OCI-LY7 (cell line): ENCODE measurements around the gene ZDHHC22. TPM values are rescaled to one million over a fixed set of nuclear protein-coding genes. Genes with fewer than 3 reads are reported as not detected.
A peak's percentile ranks its signal among the peaks of the same experiment; 100 is the strongest.

Experiments used
- BruUV-seq: library from RNA; stranded (reverse); fragments of 400-500 nt; replicated peaks from 2 replicates; lab custom pipeline; 2021; lab: Mats Ljungman, UMichigan
- CTCF ChIA-PET: fragments of 300-600 bp; sonication (Branson Sonifier 250); formaldehyde crosslinking; loops from one replicate; lab custom pipeline; 2022; ENCODE audit warnings: antibody characterized with exemption; ENCODE audit not compliant: unreplicated experiment; lab: Charles Lee
- POLR2A ChIA-PET: fragments of 300-600 bp; sonication (Branson Sonifier 250); formaldehyde crosslinking; loops from one replicate; lab custom pipeline; 2022; ENCODE audit warnings: antibody characterized with exemption; lab: Charles Lee
- DNase-seq: peaks from one replicate; pipeline ENCODE4 v3.0.0-alpha.2; 2015; ENCODE audit warnings: low spot score
- H2AFZ ChIP-seq: fragments of 200-600 bp; sonication (generic), shearing (Covaris generic); 2 replicates; pipeline ENCODE4 v1.6.1; 2014; ENCODE audit warnings: mild to moderate bottlenecking, antibody characterized with exemption, low read length, moderate library complexity
- H3K27ac ChIP-seq: fragments of 200-600 bp; sonication (generic); 2 replicates; pipeline ENCODE4 v1.5.1; 2014; ENCODE audit warnings: mixed run types, low read depth, mild to moderate bottlenecking, moderate library complexity, low read length, inconsistent platforms; ENCODE audit not compliant: poor library complexity, severe bottlenecking
- H3K36me3 ChIP-seq: fragments of 200-600 bp; sonication (generic); 2 replicates; pipeline ENCODE4 v1.6.1; 2014; ENCODE audit warnings: mild to moderate bottlenecking, antibody characterized with exemption, low read length, moderate library complexity, mixed read lengths; ENCODE audit not compliant: insufficient read depth
- H3K4me1 ChIP-seq: fragments of 200-600 bp; sonication (generic); 2 replicates; pipeline ENCODE4 v1.5.1; 2014; ENCODE audit warnings: mild to moderate bottlenecking, low read length; ENCODE audit not compliant: insufficient read depth, poor library complexity, severe bottlenecking
- H3K4me2 ChIP-seq: fragments of 200-600 bp; sonication (generic); 2 replicates; pipeline ENCODE4 v1.6.1; 2014; ENCODE audit warnings: mild to moderate bottlenecking, low read length
- H3K4me3 ChIP-seq: fragments of 200-600 bp; sonication (generic); 2 replicates; pipeline ENCODE4 v1.5.1; 2014; ENCODE audit warnings: mild to moderate bottlenecking, low read depth, low read length; ENCODE audit not compliant: poor library complexity, severe bottlenecking
- H3K79me2 ChIP-seq: fragments of 200-600 bp; sonication (generic); 2 replicates; pipeline ENCODE4 v1.6.1; 2016; ENCODE audit warnings: low read depth, mild to moderate bottlenecking, low read length, moderate library complexity, mixed read lengths; ENCODE audit not compliant: insufficient read depth
- H3K9me2 ChIP-seq: fragments of 200-600 bp; sonication (generic); 2 replicates; pipeline ENCODE4 v1.6.1; 2016; ENCODE audit warnings: mild to moderate bottlenecking, low read length, mixed read lengths; ENCODE audit not compliant: insufficient read depth
- H3K9me3 ChIP-seq: fragments of 200-600 bp; sonication (generic); 2 replicates; pipeline ENCODE4 v1.6.1; 2014; ENCODE audit warnings: mild to moderate bottlenecking, mixed run types, low read length, mixed read lengths
- H4K20me1 ChIP-seq: fragments of 200-600 bp; sonication (generic); 2 replicates; pipeline ENCODE4 v1.6.1; 2014; ENCODE audit warnings: mild to moderate bottlenecking, antibody characterized with exemption, low read length, moderate library complexity, mixed read lengths; ENCODE audit not compliant: insufficient read depth
- EZH2phosphoT487 ChIP-seq: fragments of 200-600 bp; sonication (generic); IDR thresholded peaks from 2 replicates; pipeline ENCODE4 v1.6.1; 2018; ENCODE audit warnings: low read depth, borderline replicate concordance, mild to moderate bottlenecking, mixed run types, antibody characterized with exemption, low read length, moderate library complexity, mixed read lengths
- intact Hi-C: fragments of 100-400 bp; cut with micrococcal nuclease; formaldehyde crosslinking; loops from one replicate; pipeline ENCODE4 v1.10.0; 2022; ENCODE audit not compliant: unreplicated experiment
- total RNA-seq, 2 experiments: library from RNA; depleted of rRNA in 1 of 2; stranded (reverse); fragments of >200 nt in 1 of 2; shearing (Covaris generic) in 1 of 2; gene quantifications; 2 replicates each; pipeline ENCODE4 v1.2.3, GENCODE V29; 2014 to 2022
- TF ChIP-seq, protein P1 (sequence below): fragments of 200-600 bp; sonication (generic); conservative IDR thresholded peaks from 2 replicates; pipeline ENCODE4 v1.5.1; 2014; ENCODE audit warnings: mild to moderate bottlenecking, antibody characterized with exemption, low read length, moderate library complexity, mixed read lengths

The ZDHHC22 gene
- total RNA-seq, 2 experiments from 2014 or later = not detected

DNA sequence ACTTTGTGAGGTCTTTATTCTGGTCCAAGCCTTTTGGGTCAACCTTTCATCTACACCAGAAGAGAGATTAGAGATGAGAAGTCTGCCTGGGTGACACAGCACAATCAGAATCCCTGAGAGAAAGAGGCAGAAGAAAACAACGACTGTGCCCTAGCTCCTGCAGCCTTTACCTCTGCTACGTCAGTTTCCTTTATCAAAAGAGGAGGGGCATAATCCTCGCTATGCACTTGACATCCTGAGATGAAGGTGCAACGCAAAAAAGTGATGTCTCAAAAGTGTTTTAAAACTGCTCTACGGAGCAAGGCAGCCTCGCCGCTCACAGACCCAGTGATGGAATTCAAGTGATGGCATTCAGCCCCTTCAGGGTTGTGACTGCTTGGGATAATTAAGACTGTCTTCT, 21.7 kb downstream of the ZDHHC22 start:
- TF ChIP-seq, protein P1, sequence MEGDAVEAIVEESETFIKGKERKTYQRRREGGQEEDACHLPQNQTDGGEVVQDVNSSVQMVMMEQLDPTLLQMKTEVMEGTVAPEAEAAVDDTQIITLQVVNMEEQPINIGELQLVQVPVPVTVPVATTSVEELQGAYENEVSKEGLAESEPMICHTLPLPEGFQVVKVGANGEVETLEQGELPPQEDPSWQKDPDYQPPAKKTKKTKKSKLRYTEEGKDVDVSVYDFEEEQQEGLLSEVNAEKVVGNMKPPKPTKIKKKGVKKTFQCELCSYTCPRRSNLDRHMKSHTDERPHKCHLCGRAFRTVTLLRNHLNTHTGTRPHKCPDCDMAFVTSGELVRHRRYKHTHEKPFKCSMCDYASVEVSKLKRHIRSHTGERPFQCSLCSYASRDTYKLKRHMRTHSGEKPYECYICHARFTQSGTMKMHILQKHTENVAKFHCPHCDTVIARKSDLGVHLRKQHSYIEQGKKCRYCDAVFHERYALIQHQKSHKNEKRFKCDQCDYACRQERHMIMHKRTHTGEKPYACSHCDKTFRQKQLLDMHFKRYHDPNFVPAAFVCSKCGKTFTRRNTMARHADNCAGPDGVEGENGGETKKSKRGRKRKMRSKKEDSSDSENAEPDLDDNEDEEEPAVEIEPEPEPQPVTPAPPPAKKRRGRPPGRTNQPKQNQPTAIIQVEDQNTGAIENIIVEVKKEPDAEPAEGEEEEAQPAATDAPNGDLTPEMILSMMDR = no peak
- TF ChIP-seq EZH2phosphoT487 = no peak
- peaks cover 35% of the 10 kb centered on the region for H3K36me3 ChIP-seq
- no peaks in the 10 kb centered on the region for H3K9me2 ChIP-seq
- peaks cover 59% of the 10 kb centered on the region for H3K4me1 ChIP-seq
- H3K4me2 ChIP-seq = peak overlapping the region; percentile 63
- H3K9me3 ChIP-seq = no peaks in the 10 kb centered on the region
- peak; percentile 51 for DNase-seq
- H3K4me3 ChIP-seq = peak overlapping the region; percentile 12
- H4K20me1 ChIP-seq = no peaks in the 10 kb centered on the region
- no TSS peak for BruUV-seq
- H3K79me2 ChIP-seq = no peaks in the 10 kb centered on the region; the same call in 1 of the 2 replicates
- ChIA-PET POLR2A (interaction anchor here (0.7 to 5.1 kb wide), 2 partner anchors 21 to 475 kb away, joined by 5 to 51 read pairs; partner anchors contain the start of gene CIPC), CTCF (no interaction called here)
- H3K27ac ChIP-seq = peak overlapping the region; percentile 96
- H2AFZ ChIP-seq = no peak overlapping the region; the same call in 1 of the 2 replicates
- intact Hi-C loops = loop anchor here (2.0 kb wide), 2 partner anchors 61 to 87 kb away; partner anchors contain the start of gene TMEM63C

DNA sequence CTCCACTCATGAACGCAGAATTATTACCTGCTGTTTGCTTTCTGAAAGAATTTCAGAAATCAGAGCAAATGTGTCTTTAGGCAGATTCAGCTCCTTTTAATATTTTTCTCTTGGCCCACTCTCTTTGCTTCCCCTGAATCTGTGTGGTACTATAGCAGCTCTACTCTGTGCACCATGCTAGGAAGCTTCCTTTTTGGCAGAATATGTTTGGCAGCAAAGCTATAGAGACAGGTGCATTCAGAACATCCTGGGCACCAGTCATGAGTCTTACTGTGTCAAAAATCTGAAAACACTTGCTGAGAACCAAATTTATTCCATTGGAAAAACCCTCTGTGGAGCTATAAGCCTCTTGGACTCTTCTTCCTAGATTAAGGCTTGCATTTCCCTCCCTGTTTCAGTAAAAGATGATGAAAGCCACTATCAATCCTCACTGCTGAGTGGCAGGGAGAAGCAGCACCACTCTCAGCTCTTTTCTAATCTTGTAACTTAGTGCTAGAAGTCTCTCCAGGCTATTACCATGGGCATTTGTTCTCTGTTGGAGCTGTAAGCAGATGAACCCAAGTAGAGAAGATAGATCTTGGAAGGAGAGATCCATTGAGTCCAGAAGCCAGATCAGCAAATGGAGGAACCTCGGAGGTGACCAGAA, 25.3 kb downstream of the ZDHHC22 start:
- no peaks in the 10 kb centered on the region for H4K20me1 ChIP-seq
- no peaks in the 10 kb centered on the region for H3K9me2 ChIP-seq
- no peak overlapping the region for H2AFZ ChIP-seq
- TF ChIP-seq, protein P1 = no peak
- TF ChIP-seq EZH2phosphoT487 = no peak
- peaks cover 67% of the 10 kb centered on the region for H3K36me3 ChIP-seq
- intact Hi-C loops = no loop called here
- no peak overlapping the region for H3K27ac ChIP-seq
- CTCF ChIA-PET = no interaction called here
- POLR2A ChIA-PET = interaction anchor here (0.6 to 1.9 kb wide), 6 partner anchors 12 to 330 kb away, joined by 3 to 6 read pairs (median 4); partner anchors contain the start of gene CIPC
- H3K9me3 ChIP-seq = no peaks in the 10 kb centered on the region
- no peak overlapping the region for H3K4me2 ChIP-seq
- H3K79me2 ChIP-seq = no peaks in the 10 kb centered on the region
- H3K4me3 ChIP-seq = no peak overlapping the region
- no peak for DNase-seq
- TSS peak; percentile 49 for BruUV-seq
- peaks cover 25% of the 10 kb centered on the region for H3K4me1 ChIP-seq

DNA sequence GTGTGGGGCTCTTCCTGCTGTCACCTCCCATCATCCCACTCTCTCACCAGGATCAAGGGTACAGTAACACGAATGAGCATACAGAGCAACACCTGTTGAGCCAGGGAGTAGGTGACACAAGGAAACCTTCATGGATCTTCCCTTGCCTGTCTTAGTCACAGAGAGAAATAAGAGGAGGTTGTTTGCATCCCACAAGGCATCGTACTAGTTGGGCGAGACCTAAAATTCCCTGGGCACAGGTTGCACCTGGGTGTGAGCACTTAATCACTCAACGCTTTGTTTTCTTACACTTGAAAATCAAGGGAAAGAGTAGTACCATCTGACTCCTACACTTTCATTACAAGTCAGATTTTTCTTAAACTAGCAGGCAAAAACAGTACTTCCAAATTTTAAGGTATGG, 27.0 kb downstream of the ZDHHC22 start:
- DNase-seq = no peak
- no peak overlapping the region for H3K27ac ChIP-seq
- no peak overlapping the region for H3K4me3 ChIP-seq
- no peak overlapping the region for H3K4me2 ChIP-seq
- H3K36me3 ChIP-seq = peaks cover 83% of the 10 kb centered on the region
- peaks cover 8% of the 10 kb centered on the region for H3K4me1 ChIP-seq
- POLR2A ChIA-PET = interaction anchor here (0.7 to 1.9 kb wide), 4 partner anchors 10 to 17 kb away, joined by 3 to 10 read pairs (median 4); no protein-coding TSS in a partner anchor
- H3K9me2 ChIP-seq = no peaks in the 10 kb centered on the region
- CTCF ChIA-PET = no interaction called here
- intact Hi-C loops = no loop called here
- no peak overlapping the region for H2AFZ ChIP-seq
- H3K9me3 ChIP-seq = no peaks in the 10 kb centered on the region
- no TSS peak for BruUV-seq
- TF ChIP-seq EZH2phosphoT487 = no peak
- TF ChIP-seq, protein P1 = no peak
- H4K20me1 ChIP-seq = no peaks in the 10 kb centered on the region
- H3K79me2 ChIP-seq = no peaks in the 10 kb centered on the region
